Heart right ventricle (tissue), 16 donors: ENCODE results near the gene FGF22. TPM values are rescaled to one million over a fixed set of nuclear protein-coding genes. Genes with fewer than 3 reads are reported as not detected.

Source experiments
- ATAC-seq, 8 donors: fragments of 200-7000 bp; cut with Tn5 transposase; one replicate each; pipeline ENCODE4 v1.9.1; 2020; ENCODE audit warnings: mild to moderate bottlenecking in 8 of 8, moderate library complexity in 8 of 8, moderate number of reproducible peaks in 1 of 8
- DNase-seq, 2 donors: peaks; one replicate each; pipeline ENCODE4 v3.0.0-alpha.2; 2020
- H3K27ac ChIP-seq, 10 donors: fragments of 200-600 bp; sonication (generic) in 2 of 10; one replicate each; pipeline versions ENCODE4 v1.5.0 to v1.8.0; 2020 to 2022; ENCODE audit warnings: mild to moderate bottlenecking in 3 of 10
- H3K27me3 ChIP-seq, 7 donors: fragments of 200-600 bp; one replicate each; pipeline ENCODE4 v1.8.0; 2021 to 2022; ENCODE audit warnings: mild to moderate bottlenecking in 2 of 7
- H3K36me3 ChIP-seq, 9 donors: fragments of 200-600 bp; sonication (generic) in 1 of 9; one replicate each; pipeline versions ENCODE4 v1.5.0 to v1.8.0; 2020 to 2022; ENCODE audit warnings: mild to moderate bottlenecking in 2 of 9
- H3K4me1 ChIP-seq, 9 donors: fragments of 200-600 bp; sonication (generic) in 1 of 9; one replicate each; pipeline versions ENCODE4 v1.5.0 to v1.8.0; 2020 to 2022; ENCODE audit warnings: mild to moderate bottlenecking in 4 of 9
- H3K4me3 ChIP-seq, 10 donors: fragments of 200-600 bp; sonication (generic) in 2 of 10; one replicate each; pipeline versions ENCODE4 v1.5.0 to v1.8.0; 2020 to 2022; ENCODE audit warnings: mild to moderate bottlenecking in 7 of 10, moderate library complexity in 2 of 10
- H3K9me3 ChIP-seq, 11 donors: fragments of 200-600 bp in 10 of 11; sonication (generic) in 2 of 11; one replicate each; pipeline versions ENCODE4 v1.5.0 to v1.8.0; 2013 to 2022; ENCODE audit warnings: mild to moderate bottlenecking in 2 of 11, control low read depth in 1 of 11, moderate library complexity in 1 of 11
- WGBS, 2 donors: extraction: QIAGEN DNeasy Blood & Tissue Kit; methylation state at CpG; one replicate each; pipeline ENCODE4 v1.1.7; 2013; ENCODE audit warnings: inconsistent platforms in 1 of 2; 5-methylcytosine and 5-hydroxymethylcytosine counted together
- intact Hi-C, 10 donors: fragments of 100-400 bp; cut with DNase I; formaldehyde crosslinking; loops; one replicate each; pipeline versions ENCODE4 v1.11.1 to v1.14.2; 2022
- polyA plus RNA-seq, 2 donors: library from polyadenylated mRNA; stranded (reverse); fragments of 200-250 nt; gene quantifications; one replicate each; pipeline ENCODE4 v1.2.3, GENCODE V29; 2013
- total RNA-seq, 10 donors: library from RNA; stranded (reverse); fragmentation: NEBNext Ultra II Directional in 3 of 10; extraction: Animal tissue kit (Norgen Biotek cat#: 25700) in 3 of 10; gene quantifications; one replicate each; pipeline versions ENCODE4 v1.2.1 to v1.2.4, GENCODE V29; 2021 to 2023
- TF ChIP-seq, protein P1 (sequence below), 9 donors: fragments of 200-600 bp; sonication (generic) in 2 of 9; IDR thresholded peaks; one replicate each; pipeline versions ENCODE4 v1.5.0 to v1.8.0; 2021 to 2022; ENCODE audit warnings: antibody characterized with exemption in 9 of 9, mild to moderate bottlenecking in 5 of 9, moderate library complexity in 1 of 9
- donor health status: Arrhythmogenic right ventricular cardiomyopathy.
- donor health status: ischemic (EF 13 %, LVEDD 7.1; RV severe dilation, severe dysfunction).
- donor health status: healthy with polysubstance abuse.
- donor health status: DM: no; HTN: yes; CAD: no.
- donor health status: DM: no; HTN: no; CAD: no.
- donor health status: ischemic (EF 25% LVEDD 6.9; RV normal size, moderate dysfunction).
- donor health status: ischemic (EF 25% LVEDD 5.7; RV mildly dilated, moderate dysfunction).
- donor health status: healthy.
- donor health status: DM: yes; HTN: yes; CAD: no.
- donor health status: Ischemic cardiomyopathy.
- donor health status: ischemic (EF 35%, LVEDD 5.7; RV mildly dilated, moderate dysfunction).
- donor health status: nonischemic (EF 11% LVEDD 7.7; RV severe dilation, severe dysfunction).
- donor health status: DM: yes; HTN: yes; CAD: no.
- donor health status: PGD.
- donor health status: ischemic (EF 29% LVEDD 5.4; RV normal size, mild dysfunction).
- donor health status: nonischemic (EF 23%, LVEDD 6.1; RV moderate dilation, normal function).

FGF22 gene
- total and polyA plus RNA-seq, 12 donors: 0.16 to 0.44 (median 0.30) TPM; not detected in 5

- Histone ChIP-seq H3K4me3 (peak overlapping the region; percentile 35 to 72 (median 61)), H3K27me3 (peaks cover 0 to 28% (median 0%) of the 10 kb centered on the region in 7 donors), H3K27ac (peak overlapping the region; percentile 68 to 98 (median 93)), H3K4me1 (peaks cover 10 to 64% (median 41%) of the 10 kb centered on the region in 9 donors), H3K9me3 (no peaks in the 10 kb centered on the region), H3K36me3 (peaks cover 0 to 13% (median 0%) of the 10 kb centered on the region in 9 donors)
- DNase-seq (peak; percentile 75 to 84), ATAC-seq (peak; percentile 3 to 67 (median 28))
- intact Hi-C loops: no loop called here
- WGBS, 2 donors: 4% methylated on average over 14 to 15 of the region's 15 CpGs
- TF ChIP-seq, protein P1, sequence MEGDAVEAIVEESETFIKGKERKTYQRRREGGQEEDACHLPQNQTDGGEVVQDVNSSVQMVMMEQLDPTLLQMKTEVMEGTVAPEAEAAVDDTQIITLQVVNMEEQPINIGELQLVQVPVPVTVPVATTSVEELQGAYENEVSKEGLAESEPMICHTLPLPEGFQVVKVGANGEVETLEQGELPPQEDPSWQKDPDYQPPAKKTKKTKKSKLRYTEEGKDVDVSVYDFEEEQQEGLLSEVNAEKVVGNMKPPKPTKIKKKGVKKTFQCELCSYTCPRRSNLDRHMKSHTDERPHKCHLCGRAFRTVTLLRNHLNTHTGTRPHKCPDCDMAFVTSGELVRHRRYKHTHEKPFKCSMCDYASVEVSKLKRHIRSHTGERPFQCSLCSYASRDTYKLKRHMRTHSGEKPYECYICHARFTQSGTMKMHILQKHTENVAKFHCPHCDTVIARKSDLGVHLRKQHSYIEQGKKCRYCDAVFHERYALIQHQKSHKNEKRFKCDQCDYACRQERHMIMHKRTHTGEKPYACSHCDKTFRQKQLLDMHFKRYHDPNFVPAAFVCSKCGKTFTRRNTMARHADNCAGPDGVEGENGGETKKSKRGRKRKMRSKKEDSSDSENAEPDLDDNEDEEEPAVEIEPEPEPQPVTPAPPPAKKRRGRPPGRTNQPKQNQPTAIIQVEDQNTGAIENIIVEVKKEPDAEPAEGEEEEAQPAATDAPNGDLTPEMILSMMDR (IDR thresholded peaks at IDR 0.05): no peak
These were observed 37.5 kb downstream of the FGF22 start for GRCh38 chr19:677201-677600.

DNA sequence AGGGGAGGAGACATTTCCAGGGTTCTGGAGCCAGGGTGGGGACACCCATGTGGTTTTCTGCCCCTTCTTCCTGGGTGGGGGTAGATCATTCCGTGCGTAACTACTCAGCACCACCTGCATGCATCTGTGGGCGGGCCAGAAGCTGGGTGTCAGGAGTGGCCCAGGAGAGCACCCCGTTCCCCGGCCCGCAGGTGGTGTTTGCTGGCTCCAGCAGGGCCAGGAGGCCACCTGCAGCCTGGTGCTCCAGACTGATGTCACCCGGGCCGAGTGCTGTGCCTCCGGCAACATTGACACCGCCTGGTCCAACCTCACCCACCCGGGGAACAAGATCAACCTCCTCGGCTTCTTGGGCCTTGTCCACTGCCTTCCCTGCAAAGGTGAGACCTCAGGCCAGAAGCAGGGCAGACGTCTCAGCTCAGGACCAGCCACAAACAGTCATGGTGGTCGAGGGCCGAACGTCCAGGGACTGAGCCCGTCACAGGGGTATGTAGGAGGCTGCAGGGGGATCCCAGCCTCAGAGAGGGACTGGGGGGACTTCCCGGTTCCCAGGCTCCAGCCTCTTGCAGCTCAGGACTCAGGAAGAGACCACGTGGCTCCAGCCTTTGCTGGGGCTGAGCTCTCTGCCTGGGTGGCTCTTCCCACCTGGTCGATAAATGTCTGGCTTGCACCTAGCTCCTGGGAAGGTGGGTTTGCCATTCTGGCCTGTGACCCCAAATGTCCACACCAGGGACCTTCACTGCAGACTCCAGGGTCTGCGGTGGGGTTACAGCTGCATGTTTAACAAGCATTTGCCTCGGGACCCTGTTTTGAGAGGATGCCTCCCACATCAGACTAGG lies 38.1 kb downstream of the FGF22 start:
- peaks cover 10 to 64% (median 41%) of the 10 kb centered on the region in 9 donors for H3K4me1 ChIP-seq
- ATAC-seq (no peak), DNase-seq (no peak)
- intact Hi-C loops: no loop called here
- H3K9me3 ChIP-seq: no peaks in the 10 kb centered on the region
- TF ChIP-seq, protein P1 (IDR thresholded peaks at IDR 0.05): no peak
- 54 to 64% methylated on average over 22 of the region's 22 CpGs for WGBS, 2 donors
- H3K4me3 ChIP-seq: peak overlapping the region in 9 of 10 donors; percentile 45 to 72 (median 61)
- H3K27ac ChIP-seq: peak overlapping the region; percentile 68 to 98 (median 93)
- H3K27me3 ChIP-seq: peaks cover 0 to 28% (median 0%) of the 10 kb centered on the region in 7 donors
- H3K36me3 ChIP-seq: peaks cover 0 to 13% (median 0%) of the 10 kb centered on the region in 9 donors

DNA sequence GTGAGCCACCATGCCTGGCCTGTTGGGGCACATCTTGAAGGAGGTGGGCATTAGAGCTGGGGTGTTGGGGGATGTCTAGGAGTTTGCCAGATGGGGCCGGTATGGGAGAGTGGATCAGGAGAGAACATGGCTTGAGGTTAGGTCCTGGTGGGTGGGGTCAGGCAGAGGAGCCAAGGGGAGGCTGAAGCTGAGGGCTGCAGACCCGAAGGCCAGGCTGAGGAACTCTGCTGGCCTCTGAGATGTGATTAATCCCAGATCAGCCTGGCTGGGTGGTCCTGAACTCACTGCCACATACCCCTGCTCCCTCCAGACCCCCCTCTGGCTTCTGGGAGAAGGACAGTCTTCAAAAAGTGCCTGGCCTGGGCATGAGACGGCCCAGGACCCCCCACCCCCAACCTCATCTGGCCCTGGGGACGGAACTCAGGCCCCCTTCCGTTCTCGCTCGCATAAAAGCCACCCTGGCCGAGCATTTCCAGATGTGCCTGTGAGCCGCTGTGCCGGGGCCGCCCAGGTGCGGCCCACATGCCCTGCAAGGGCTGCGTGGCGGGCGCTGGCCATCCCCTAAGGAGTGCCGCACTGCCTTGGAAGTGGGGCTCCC lies 39.2 kb downstream of the FGF22 start:
- Histone ChIP-seq H3K4me3 (peak overlapping the region in 8 of 10 donors; percentile 61 to 87 (median 76)), H3K9me3 (no peaks in the 10 kb centered on the region), H3K36me3 (peaks cover 0 to 13% (median 0%) of the 10 kb centered on the region in 9 donors), H3K27ac (peak overlapping the region in 9 of 10 donors; percentile 78 to 99 (median 97)), H3K4me1 (peaks cover 10 to 59% (median 41%) of the 10 kb centered on the region in 9 donors), H3K27me3 (peaks cover 0 to 28% (median 0%) of the 10 kb centered on the region in 7 donors)
- intact Hi-C loops: no loop called here
- no peak for DNase-seq
- WGBS, 2 donors: 92 to 94% methylated on average over 16 of the region's 16 CpGs
- ATAC-seq: no peak
- TF ChIP-seq, protein P1 (IDR thresholded peaks at IDR 0.05): no peak
